RWPE2 (cell line): ENCODE measurements around the gene SH2D6.
A peak's percentile ranks its signal among the peaks of the same experiment; 100 is the strongest.

ENCODE experiments used
- ATAC-seq: fragments of 200-7000 bp; cut with Tn5 transposase; 3 replicates; pipeline ENCODE4 v1.9.1; 2021; ENCODE audit warnings: low read depth
- DNase-seq: peaks from one replicate; pipeline ENCODE4 v3.0.0-alpha.2; 2020; ENCODE audit warnings: low spot score
- H3K27ac ChIP-seq: fragments of 450-650 bp; 2 replicates; pipeline ENCODE4 v1.5.1; 2017; ENCODE audit warnings: mild to moderate bottlenecking; ENCODE audit not compliant: poor library complexity, severe bottlenecking
- H3K27me3 ChIP-seq: fragments of 250-450 bp; sonication (Bioruptor Pico); 2 replicates; pipeline ENCODE4 v1.5.1; 2021; ENCODE audit warnings: mild to moderate bottlenecking, moderate library complexity; ENCODE audit not compliant: insufficient read depth, poor library complexity, severe bottlenecking
- H3K36me3 ChIP-seq: fragments of 250-450 bp; sonication (Bioruptor Pico); 2 replicates; pipeline ENCODE4 v1.5.1; 2020; ENCODE audit warnings: low read depth, mild to moderate bottlenecking, moderate library complexity
- H3K4me1 ChIP-seq: fragments of 250-450 bp; sonication (Bioruptor Pico); 2 replicates; pipeline ENCODE4 v1.5.1; 2021; ENCODE audit warnings: mild to moderate bottlenecking, moderate library complexity; ENCODE audit not compliant: insufficient read depth, poor library complexity, severe bottlenecking
- H3K4me3 ChIP-seq: fragments of 250-450 bp; sonication (Bioruptor Pico); 2 replicates; pipeline ENCODE4 v1.5.1; 2021; ENCODE audit warnings: mild to moderate bottlenecking, moderate library complexity; ENCODE audit not compliant: severe bottlenecking
- H3K9me3 ChIP-seq: fragments of 250-450 bp; sonication (Bioruptor Pico); 2 replicates; pipeline ENCODE4 v1.5.1; 2021; ENCODE audit warnings: mild to moderate bottlenecking, moderate library complexity; ENCODE audit not compliant: severe bottlenecking
- TF ChIP-seq, protein P1 (sequence below): fragments of 450-650 bp; IDR thresholded peaks from one replicate; pipeline ENCODE4 v1.5.1; 2017; ENCODE audit warnings: mild to moderate bottlenecking, moderate library complexity; ENCODE audit not compliant: poor library complexity, severe bottlenecking

The SH2D6 gene

DNA sequence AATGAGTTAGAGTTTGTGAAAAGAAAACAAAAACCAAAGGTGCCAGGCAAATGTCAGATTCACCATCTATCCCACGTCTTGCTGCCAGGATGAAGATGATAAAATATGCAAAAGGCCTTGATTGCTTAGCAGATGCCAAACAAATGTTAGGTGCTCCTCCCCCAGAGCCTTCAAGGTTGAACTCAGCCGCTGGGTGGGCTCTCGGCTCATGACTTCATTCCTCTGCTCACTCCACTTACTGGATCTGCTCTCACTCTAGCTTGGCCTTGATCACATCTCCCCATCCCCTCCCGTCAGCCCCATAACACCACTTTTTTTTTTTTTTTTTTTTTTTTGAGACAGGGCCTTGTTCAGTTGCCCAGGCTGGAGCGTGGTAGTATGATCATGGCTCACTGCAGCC, 38.5 kb downstream of the SH2D6 start:
- peak overlapping the region; percentile 34 for H3K27ac ChIP-seq
- no peak for DNase-seq
- H3K4me1 ChIP-seq = peaks cover 11% of the 10 kb centered on the region
- no peaks in the 10 kb centered on the region for H3K27me3 ChIP-seq
- no peak for ATAC-seq
- no peaks in the 10 kb centered on the region for H3K9me3 ChIP-seq
- H3K4me3 ChIP-seq = no peak overlapping the region
- TF ChIP-seq, protein P1, sequence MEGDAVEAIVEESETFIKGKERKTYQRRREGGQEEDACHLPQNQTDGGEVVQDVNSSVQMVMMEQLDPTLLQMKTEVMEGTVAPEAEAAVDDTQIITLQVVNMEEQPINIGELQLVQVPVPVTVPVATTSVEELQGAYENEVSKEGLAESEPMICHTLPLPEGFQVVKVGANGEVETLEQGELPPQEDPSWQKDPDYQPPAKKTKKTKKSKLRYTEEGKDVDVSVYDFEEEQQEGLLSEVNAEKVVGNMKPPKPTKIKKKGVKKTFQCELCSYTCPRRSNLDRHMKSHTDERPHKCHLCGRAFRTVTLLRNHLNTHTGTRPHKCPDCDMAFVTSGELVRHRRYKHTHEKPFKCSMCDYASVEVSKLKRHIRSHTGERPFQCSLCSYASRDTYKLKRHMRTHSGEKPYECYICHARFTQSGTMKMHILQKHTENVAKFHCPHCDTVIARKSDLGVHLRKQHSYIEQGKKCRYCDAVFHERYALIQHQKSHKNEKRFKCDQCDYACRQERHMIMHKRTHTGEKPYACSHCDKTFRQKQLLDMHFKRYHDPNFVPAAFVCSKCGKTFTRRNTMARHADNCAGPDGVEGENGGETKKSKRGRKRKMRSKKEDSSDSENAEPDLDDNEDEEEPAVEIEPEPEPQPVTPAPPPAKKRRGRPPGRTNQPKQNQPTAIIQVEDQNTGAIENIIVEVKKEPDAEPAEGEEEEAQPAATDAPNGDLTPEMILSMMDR = no peak
- no peaks in the 10 kb centered on the region for H3K36me3 ChIP-seq

DNA sequence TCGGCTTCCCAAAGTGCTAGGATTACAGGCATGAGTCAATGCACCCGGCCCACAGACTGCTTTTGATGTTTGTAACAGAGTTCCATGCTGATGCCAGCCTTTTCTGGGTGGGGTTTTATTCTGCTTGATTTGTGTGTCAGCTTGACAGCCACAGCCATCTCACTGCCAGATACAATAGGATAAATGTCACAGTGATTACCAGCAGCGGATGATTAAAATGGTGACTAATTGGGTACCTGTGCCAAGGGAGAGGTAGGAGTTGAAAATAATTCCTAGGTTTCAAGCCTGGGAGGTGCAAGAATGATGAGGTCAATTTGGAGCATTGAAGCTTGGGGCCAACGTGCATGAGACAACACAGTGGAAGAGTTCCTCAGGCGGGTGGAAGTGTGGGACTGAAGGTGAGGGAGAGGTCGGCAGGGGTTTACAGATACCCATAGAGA, 39.4 kb downstream of the SH2D6 start:
- ATAC-seq (peak; percentile 88), DNase-seq (no peak)
- peaks cover 11% of the 10 kb centered on the region for H3K4me1 ChIP-seq
- H3K4me3 ChIP-seq = no peak overlapping the region
- no peaks in the 10 kb centered on the region for H3K36me3 ChIP-seq
- H3K27ac ChIP-seq = peak overlapping the region; percentile 34
- H3K9me3 ChIP-seq = no peaks in the 10 kb centered on the region
- TF ChIP-seq, protein P1 = no peak
- no peaks in the 10 kb centered on the region for H3K27me3 ChIP-seq

DNA sequence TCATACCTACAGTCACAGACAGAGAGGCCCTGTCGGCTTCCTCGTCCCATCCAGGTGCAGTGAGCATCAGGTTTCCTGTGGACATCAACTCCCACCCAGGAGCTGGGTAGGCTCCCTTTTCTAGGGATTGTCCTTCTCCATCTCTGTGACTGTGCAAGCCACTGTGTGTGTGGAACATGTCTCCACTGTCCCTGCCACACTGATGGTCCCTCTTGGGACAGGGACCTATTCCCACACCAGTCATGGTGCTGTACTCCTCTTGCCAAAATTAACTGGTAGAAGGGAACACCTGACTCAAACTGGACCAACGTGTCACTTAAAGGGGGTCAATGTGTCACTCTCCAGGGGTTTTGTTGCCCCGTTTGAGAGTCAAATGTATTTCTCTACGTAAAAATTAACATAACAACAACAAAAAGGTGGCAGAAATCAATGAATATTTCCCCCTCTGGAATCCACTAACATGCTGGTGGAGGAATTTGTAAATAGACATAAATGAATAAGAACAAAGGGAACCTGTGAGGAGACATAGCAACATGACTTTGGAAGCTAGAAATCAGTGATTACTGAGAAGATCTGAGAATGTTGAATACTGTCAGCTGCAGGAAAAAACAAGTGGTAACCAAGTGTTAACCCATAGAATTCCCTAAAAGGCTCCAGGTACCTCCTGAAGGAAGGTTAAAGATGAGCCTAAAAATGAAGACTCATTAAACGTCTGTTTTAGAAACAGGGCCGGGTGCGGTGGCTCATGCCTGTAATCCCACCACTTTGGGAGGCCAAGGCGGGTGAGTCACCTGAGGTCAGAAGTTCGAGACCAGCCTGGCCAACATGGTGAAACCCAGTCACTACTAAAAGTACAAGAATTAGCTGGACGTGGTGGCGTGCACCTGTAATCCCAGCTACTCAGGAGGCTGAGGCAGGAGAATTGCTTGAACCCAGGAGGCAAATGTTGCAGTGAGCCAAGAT, 40.4 kb downstream of the SH2D6 start:
- peak overlapping the region; percentile 34 for H3K27ac ChIP-seq
- no peaks in the 10 kb centered on the region for H3K9me3 ChIP-seq
- ATAC-seq (no peak), DNase-seq (no peak)
- no peaks in the 10 kb centered on the region for H3K27me3 ChIP-seq
- TF ChIP-seq, protein P1 = no peak
- no peaks in the 10 kb centered on the region for H3K36me3 ChIP-seq
- no peak overlapping the region for H3K4me3 ChIP-seq
- H3K4me1 ChIP-seq = peaks cover 11% of the 10 kb centered on the region

DNA sequence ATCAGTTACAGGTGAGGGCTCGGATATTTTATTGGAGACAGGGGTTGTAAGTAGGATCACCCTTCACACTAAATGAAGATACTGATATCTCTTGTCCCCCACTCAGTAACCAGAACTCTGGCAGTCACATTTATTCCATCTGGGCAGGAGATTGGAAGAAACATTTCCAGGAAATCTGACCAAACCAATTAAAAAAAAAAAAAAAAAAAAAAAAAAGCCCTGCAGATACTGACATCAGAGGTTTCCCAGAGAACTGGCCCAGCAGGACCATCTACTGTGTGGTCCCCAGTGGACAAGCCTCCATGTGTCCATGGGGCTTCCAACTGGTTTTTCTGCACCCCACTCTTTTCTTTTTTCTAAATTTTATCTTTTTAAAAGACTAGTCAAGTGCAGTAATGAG, 41.3 kb downstream of the SH2D6 start:
- H3K4me1 ChIP-seq = peaks cover 11% of the 10 kb centered on the region
- no peak for ATAC-seq
- H3K4me3 ChIP-seq = no peak overlapping the region
- TF ChIP-seq, protein P1 = no peak
- no peak overlapping the region for H3K27ac ChIP-seq
- DNase-seq = no peak
- no peaks in the 10 kb centered on the region for H3K27me3 ChIP-seq
- H3K9me3 ChIP-seq = no peaks in the 10 kb centered on the region
- no peaks in the 10 kb centered on the region for H3K36me3 ChIP-seq

DNA sequence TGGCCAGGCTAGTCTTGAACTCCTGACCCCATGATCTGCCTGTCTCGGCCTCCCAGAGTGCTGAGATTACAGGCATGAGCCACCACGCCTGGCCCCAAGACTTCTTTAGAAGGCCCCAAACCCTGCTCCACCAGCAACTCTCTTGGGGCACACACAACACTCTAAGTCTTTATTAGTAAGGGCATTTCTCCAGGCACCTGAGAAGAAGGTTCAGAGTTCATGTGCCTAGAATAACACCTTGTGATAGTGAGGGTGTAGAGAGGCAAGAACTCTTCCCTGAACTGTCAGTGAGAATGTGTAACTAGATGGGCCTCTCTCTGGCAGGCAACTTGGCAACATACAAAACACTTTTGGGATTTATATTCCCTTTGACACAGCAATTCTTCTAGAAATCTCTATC, 43.8 kb downstream of the SH2D6 start:
- TF ChIP-seq, protein P1 = no peak
- H3K4me3 ChIP-seq = no peak overlapping the region
- DNase-seq = no peak
- H3K9me3 ChIP-seq = no peaks in the 10 kb centered on the region
- H3K27ac ChIP-seq = no peak overlapping the region
- peaks cover 11% of the 10 kb centered on the region for H3K4me1 ChIP-seq
- no peaks in the 10 kb centered on the region for H3K36me3 ChIP-seq
- ATAC-seq = no peak
- H3K27me3 ChIP-seq = no peaks in the 10 kb centered on the region
